Endothelial cell of umbilical vein (primary cell): Measurements from ENCODE around the gene TUBG2.

Experiments
- MAX ChIP-seq: IDR thresholded peaks from 2 replicates; pipeline ENCODE4 v1.6.1; 2011; ENCODE audit not compliant: insufficient read depth, insufficient read length
- POLR2AphosphoS5 ChIP-seq: IDR thresholded peaks from 2 replicates; pipeline ENCODE4 v1.6.1; 2012; ENCODE audit warnings: low read depth, mild to moderate bottlenecking, control low read depth, low read length, moderate library complexity; ENCODE audit not compliant: insufficient read depth
- TF ChIP-seq, protein P1 (sequence below), 2 donors: IDR thresholded peaks; 1 replicate in 1 of 2; 2 replicates in 1 of 2; pipeline ENCODE4 v1.5.1; 2011; ENCODE audit warnings: low read length in 2 of 2, mild to moderate bottlenecking in 2 of 2, moderate library complexity in 2 of 2, control low read depth in 1 of 2, inconsistent platforms in 1 of 2, low read depth in 1 of 2; ENCODE audit not compliant: insufficient read depth in 1 of 2; ENCODE audit errors: extremely low read depth in 1 of 2

- TF ChIP-seq, protein P1, sequence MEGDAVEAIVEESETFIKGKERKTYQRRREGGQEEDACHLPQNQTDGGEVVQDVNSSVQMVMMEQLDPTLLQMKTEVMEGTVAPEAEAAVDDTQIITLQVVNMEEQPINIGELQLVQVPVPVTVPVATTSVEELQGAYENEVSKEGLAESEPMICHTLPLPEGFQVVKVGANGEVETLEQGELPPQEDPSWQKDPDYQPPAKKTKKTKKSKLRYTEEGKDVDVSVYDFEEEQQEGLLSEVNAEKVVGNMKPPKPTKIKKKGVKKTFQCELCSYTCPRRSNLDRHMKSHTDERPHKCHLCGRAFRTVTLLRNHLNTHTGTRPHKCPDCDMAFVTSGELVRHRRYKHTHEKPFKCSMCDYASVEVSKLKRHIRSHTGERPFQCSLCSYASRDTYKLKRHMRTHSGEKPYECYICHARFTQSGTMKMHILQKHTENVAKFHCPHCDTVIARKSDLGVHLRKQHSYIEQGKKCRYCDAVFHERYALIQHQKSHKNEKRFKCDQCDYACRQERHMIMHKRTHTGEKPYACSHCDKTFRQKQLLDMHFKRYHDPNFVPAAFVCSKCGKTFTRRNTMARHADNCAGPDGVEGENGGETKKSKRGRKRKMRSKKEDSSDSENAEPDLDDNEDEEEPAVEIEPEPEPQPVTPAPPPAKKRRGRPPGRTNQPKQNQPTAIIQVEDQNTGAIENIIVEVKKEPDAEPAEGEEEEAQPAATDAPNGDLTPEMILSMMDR (IDR thresholded peaks at IDR 0.05; ENCODE audit: extremely low read depth in 1 of 2, insufficient read depth in 1 of 2, low read depth in 1 of 2, low read length in 2 of 2): no peak
- TF ChIP-seq MAX (no peak), POLR2AphosphoS5 (no peak)
Measured at GRCh38 chr17:42667088-42667951, 8.2 kb downstream of the TUBG2 start.
